H1 (cell line): ENCODE data around the gene SLC18A3. TPM values are rescaled to one million over a fixed set of nuclear protein-coding genes. Genes with fewer than 3 reads are reported as not detected.

Experiments
- ASH2L ChIP-seq: fragments of 200-600, 300-600 bp; sonication (generic); IDR thresholded peaks from one replicate; pipeline ENCODE4 v1.7.1; 2017; ENCODE audit warnings: low read length
- BACH1 ChIP-seq: IDR thresholded peaks from 2 replicates; pipeline ENCODE4 v1.6.1; 2012; ENCODE audit warnings: low read length, improper control_type of control experiment
- SIX5 ChIP-seq: IDR thresholded peaks from 2 replicates; pipeline ENCODE4 v1.6.1; 2011; ENCODE audit warnings: mild to moderate bottlenecking, low read depth, low read length
- SP1 ChIP-seq: IDR thresholded peaks from 2 replicates; pipeline ENCODE4 v1.6.1; 2011; ENCODE audit warnings: low read depth, low read length
- polyA plus RNA-seq, 7 experiments: library from polyadenylated mRNA; depleted of rRNA in 3 of 7; stranded (reverse) in 5 of 7; unstranded in 2 of 7; fragments of >200 nt in 5 of 7; fragments of 200-250 nt in 2 of 7; gene quantifications; 1 replicate in 5 of 7; 2 replicates in 1 of 7; 4 replicates in 1 of 7; pipeline versions ENCODE4 v1.2.1 to v1.2.3, GENCODE V29; 2011 to 2013; ENCODE audit warnings: missing spikeins in 2 of 7, mixed read lengths in 2 of 7
- total RNA-seq: library from RNA; stranded (reverse); fragmentation: NEBNext Ultra II Directional; extraction: Animal tissue kit (Norgen Biotek cat#: 25700); gene quantifications from 2 replicates; pipeline ENCODE4 v1.2.1, GENCODE V29; 2021

The SLC18A3 gene
- total and polyA plus RNA-seq, 2 of the 8 experiments (the other 6 are each of a cell fraction or from before 2014, with no cell fraction given), result 0.17 TPM; not detected in 1

GRCh38 chr10:49600046-49600445, 10.1 kb upstream of the SLC18A3 start (continued):
- TF ChIP-seq SIX5, result no peak
- TF ChIP-seq SP1, result no peak
- no peak for TF ChIP-seq ASH2L
- TF ChIP-seq BACH1, result no peak
